CD14-positive monocyte (primary cell): ENCODE measurements around the gene MSMO1. TPM values are rescaled to one million over a fixed set of nuclear protein-coding genes. Genes with fewer than 3 reads are reported as not detected.

ENCODE experiments used
- DNase-seq, 3 donors: peaks; one replicate each; pipeline ENCODE4 v3.0.0-alpha.2; 2011 to 2022
- H2AFZ ChIP-seq: 2 replicates; pipeline ENCODE4 v1.6.0; 2012; ENCODE audit warnings: mild to moderate bottlenecking, low read depth, low read length, inconsistent platforms; ENCODE audit not compliant: insufficient read depth, poor library complexity, severe bottlenecking
- H3K27ac ChIP-seq, 2 donors: 1 replicate in 1 of 2; 2 replicates in 1 of 2; pipeline ENCODE4 v1.5.1; 2012 to 2013; ENCODE audit warnings: low read length in 2 of 2, control low read depth in 1 of 2, inconsistent platforms in 1 of 2, low read depth in 1 of 2, mild to moderate bottlenecking in 1 of 2
- H3K27me3 ChIP-seq, 2 donors: one replicate each; pipeline versions ENCODE4 v1.6.0 to v1.6.1; 2011 to 2013; ENCODE audit warnings: low read length in 2 of 2; ENCODE audit not compliant: control insufficient read depth in 2 of 2, insufficient read depth in 2 of 2
- H3K36me3 ChIP-seq, 2 donors: replicated peaks in 1 of 2; 1 replicate in 1 of 2; 2 replicates in 1 of 2; pipeline versions ENCODE4 v1.5.1 to v1.6.1; 2012 to 2013; ENCODE audit warnings: low read length in 2 of 2, control low read depth in 1 of 2, inconsistent platforms in 1 of 2, mild to moderate bottlenecking in 1 of 2; ENCODE audit not compliant: insufficient read depth in 2 of 2, control insufficient read depth in 1 of 2
- H3K4me1 ChIP-seq, 2 donors: 1 replicate in 1 of 2; 2 replicates in 1 of 2; pipeline versions ENCODE4 v1.5.1 to v1.6.1; 2012 to 2013; ENCODE audit warnings: low read length in 2 of 2, control low read depth in 1 of 2, inconsistent platforms in 1 of 2, mild to moderate bottlenecking in 1 of 2, moderate library complexity in 1 of 2; ENCODE audit not compliant: insufficient read depth in 2 of 2, control insufficient read depth in 1 of 2
- H3K4me2 ChIP-seq: replicated peaks from 2 replicates; pipeline ENCODE3; 2012; ENCODE audit warnings: low read length, moderate library complexity, mild to moderate bottlenecking; ENCODE audit not compliant: poor library complexity, severe bottlenecking; ENCODE audit errors: extremely low read depth
- H3K4me3 ChIP-seq, 3 experiments: fragments of 200-600 bp in 1 of 3; sonication (generic) in 1 of 3; replicated peaks in 1 of 3; 1 replicate in 2 of 3; 2 replicates in 1 of 3; pipeline ENCODE4 v1.5.1; 2011 to 2013; ENCODE audit warnings: low read length in 3 of 3, mild to moderate bottlenecking in 3 of 3, control low read depth in 2 of 3, low read depth in 2 of 3, inconsistent platforms in 1 of 3, moderate library complexity in 1 of 3
- H3K79me2 ChIP-seq: 2 replicates; pipeline ENCODE4 v1.6.0; 2012; ENCODE audit warnings: mild to moderate bottlenecking, control low read depth, inconsistent platforms, low read length, moderate library complexity; ENCODE audit not compliant: insufficient read depth
- H3K9ac ChIP-seq: 2 replicates; pipeline ENCODE4 v1.6.0; 2017; ENCODE audit warnings: low read length, mild to moderate bottlenecking; ENCODE audit not compliant: insufficient read depth, poor library complexity, severe bottlenecking
- H3K9me3 ChIP-seq, 2 donors: replicated peaks in 1 of 2; 1 replicate in 1 of 2; 2 replicates in 1 of 2; pipeline versions ENCODE4 v1.5.1 to v1.6.1; 2012 to 2013; ENCODE audit warnings: low read length in 2 of 2, control low read depth in 1 of 2; ENCODE audit not compliant: control insufficient read depth in 1 of 2, insufficient read depth in 1 of 2
- H4K20me1 ChIP-seq: 2 replicates; pipeline ENCODE4 v1.6.0; 2012; ENCODE audit warnings: mild to moderate bottlenecking, low read length, control low read depth, moderate library complexity; ENCODE audit not compliant: insufficient read depth
- H3K27ac Mint-ChIP-seq, 7 donors: one replicate each; pipeline ENCODE4 v1.8.0; 2020; ENCODE audit warnings: mild to moderate bottlenecking in 7 of 7, mixed read lengths in 7 of 7, moderate library complexity in 6 of 7, inconsistent platforms in 2 of 7
- H3K27me3 Mint-ChIP-seq, 3 donors: one replicate each; pipeline ENCODE4 v1.8.0; 2021 to 2022; ENCODE audit warnings: low read depth in 3 of 3, mild to moderate bottlenecking in 3 of 3, mixed read lengths in 3 of 3, moderate library complexity in 3 of 3, inconsistent platforms in 1 of 3
- H3K36me3 Mint-ChIP-seq, 2 donors: one replicate each; pipeline ENCODE4 v1.8.0; 2020; ENCODE audit warnings: mixed read lengths in 2 of 2, inconsistent platforms in 1 of 2, mild to moderate bottlenecking in 1 of 2
- H3K4me1 Mint-ChIP-seq: one replicate; pipeline ENCODE4 v1.8.0; 2020; ENCODE audit warnings: mild to moderate bottlenecking, mixed read lengths
- H3K4me3 Mint-ChIP-seq, 2 donors: one replicate each; pipeline ENCODE4 v1.8.0; 2020; ENCODE audit warnings: mild to moderate bottlenecking in 2 of 2, mixed read lengths in 2 of 2, moderate library complexity in 1 of 2
- H3K9me3 Mint-ChIP-seq, 7 donors: one replicate each; pipeline ENCODE4 v1.8.0; 2020 to 2022; ENCODE audit warnings: mixed read lengths in 7 of 7, mild to moderate bottlenecking in 6 of 7, moderate library complexity in 6 of 7, inconsistent platforms in 2 of 7
- WGBS: methylation state at CpG from one replicate; pipeline ENCODE4 v1.1.5; 2013; ENCODE audit warnings: missing lambda C conversion rate; ENCODE audit not compliant: insufficient coverage; 5-methylcytosine and 5-hydroxymethylcytosine counted together
- intact Hi-C, 2 donors: fragments of 100-400 bp; cut with micrococcal nuclease; formaldehyde crosslinking; loops; one replicate each; pipeline versions ENCODE4 v1.15.0 to v1.15.1; 2023
- polyA plus RNA-seq, 3 donors: library from polyadenylated mRNA; depleted of rRNA in 1 of 3; unstranded in 2 of 3; stranded (reverse) in 1 of 3; fragments of 300-500 nt in 2 of 3; fragments of >200 nt in 1 of 3; fragmentation: Illumina TruSeq in 2 of 3; gene quantifications; 1 replicate in 2 of 3; 2 replicates in 1 of 3; pipeline ENCODE4 v1.2.3, GENCODE V29; 2012 to 2021
- TF ChIP-seq, protein P1 (sequence below): fragments of 200-600 bp; IDR thresholded peaks from one replicate; pipeline ENCODE4 v1.8.0; 2022; ENCODE audit warnings: antibody characterized with exemption, mild to moderate bottlenecking

Gene MSMO1
- polyA plus RNA-seq, 3 donors, result 3.1 to 7.6 (median 6.0) TPM

- WGBS, result 14% methylated on average over 1 of the region's 5 CpGs
- Mint-ChIP-seq H3K36me3 (peaks cover 23 to 35% of the 10 kb centered on the region in 2 donors), H3K27ac (peak overlapping the region; percentile 85 to 95 (median 94)), H3K9me3 (no peaks in the 10 kb centered on the region), H3K27me3 (no peaks in the 10 kb centered on the region), H3K4me3 (peak overlapping the region; percentile 72 to 91), H3K4me1 (peaks cover 50% of the 10 kb centered on the region)
- no peaks in the 10 kb centered on the region for H3K9me3 ChIP-seq
- peak overlapping the region; percentile 74 for H3K4me2 ChIP-seq
- peak in 2 of 3 donors; percentile 19 to 50 for DNase-seq
- no peaks in the 10 kb centered on the region for H3K27me3 ChIP-seq
- H3K4me3 ChIP-seq, result peak overlapping the region; percentile 12 to 69 (median 35)
- H3K79me2 ChIP-seq, result peaks cover 61% of the 10 kb centered on the region
- peak overlapping the region; percentile 76 to 89 for H3K27ac ChIP-seq
- peak overlapping the region; percentile 76 for H2AFZ ChIP-seq
- H4K20me1 ChIP-seq, result no peaks in the 10 kb centered on the region
- peaks cover 13 to 22% of the 10 kb centered on the region in 2 donors for H3K36me3 ChIP-seq
- intact Hi-C loops, result loop anchor here in 1 of 2 donors (5.0 kb wide), 1 partner anchor 32 kb away; the partner anchor contains the start of gene MSMO1
- peak overlapping the region; percentile 51 for H3K9ac ChIP-seq
- H3K4me1 ChIP-seq, result peaks cover 40 to 42% of the 10 kb centered on the region in 2 donors
- TF ChIP-seq, protein P1, sequence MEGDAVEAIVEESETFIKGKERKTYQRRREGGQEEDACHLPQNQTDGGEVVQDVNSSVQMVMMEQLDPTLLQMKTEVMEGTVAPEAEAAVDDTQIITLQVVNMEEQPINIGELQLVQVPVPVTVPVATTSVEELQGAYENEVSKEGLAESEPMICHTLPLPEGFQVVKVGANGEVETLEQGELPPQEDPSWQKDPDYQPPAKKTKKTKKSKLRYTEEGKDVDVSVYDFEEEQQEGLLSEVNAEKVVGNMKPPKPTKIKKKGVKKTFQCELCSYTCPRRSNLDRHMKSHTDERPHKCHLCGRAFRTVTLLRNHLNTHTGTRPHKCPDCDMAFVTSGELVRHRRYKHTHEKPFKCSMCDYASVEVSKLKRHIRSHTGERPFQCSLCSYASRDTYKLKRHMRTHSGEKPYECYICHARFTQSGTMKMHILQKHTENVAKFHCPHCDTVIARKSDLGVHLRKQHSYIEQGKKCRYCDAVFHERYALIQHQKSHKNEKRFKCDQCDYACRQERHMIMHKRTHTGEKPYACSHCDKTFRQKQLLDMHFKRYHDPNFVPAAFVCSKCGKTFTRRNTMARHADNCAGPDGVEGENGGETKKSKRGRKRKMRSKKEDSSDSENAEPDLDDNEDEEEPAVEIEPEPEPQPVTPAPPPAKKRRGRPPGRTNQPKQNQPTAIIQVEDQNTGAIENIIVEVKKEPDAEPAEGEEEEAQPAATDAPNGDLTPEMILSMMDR, result no peak
Measured at GRCh38 chr4:165294907-165295306, 32.6 kb upstream of the MSMO1 start.

DNA sequence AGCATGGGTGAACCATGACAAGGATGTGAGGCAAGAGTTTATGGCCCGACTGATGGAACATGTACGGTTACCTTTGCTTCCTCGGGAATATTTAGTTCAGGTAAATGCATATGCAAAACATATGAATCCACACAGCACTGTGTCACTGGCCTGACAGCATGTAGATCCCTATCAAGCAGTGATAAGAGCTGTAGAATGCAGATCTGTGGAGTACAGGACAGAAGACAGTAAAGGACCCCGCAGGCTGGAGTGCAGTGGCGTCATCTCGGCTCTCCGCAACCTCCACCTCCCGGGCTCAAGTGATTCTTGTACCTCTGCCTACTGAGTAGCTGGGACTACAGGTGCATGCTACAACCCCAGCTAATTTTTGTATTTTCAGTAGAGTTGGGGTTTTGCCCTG is 29.8 kb upstream of the MSMO1 start:
- intact Hi-C loops, result no loop called here
- H3K27ac ChIP-seq, result no peak overlapping the region
- no peaks in the 10 kb centered on the region for H3K9me3 ChIP-seq
- H3K4me3 ChIP-seq, result no peak overlapping the region
- DNase-seq, result no peak
- Mint-ChIP-seq H3K4me3 (no peak overlapping the region), H3K27ac (peak overlapping the region in 1 of 7 donors; percentile 42), H3K27me3 (no peaks in the 10 kb centered on the region), H3K9me3 (no peaks in the 10 kb centered on the region), H3K36me3 (peaks cover 25 to 34% of the 10 kb centered on the region in 2 donors), H3K4me1 (peaks cover 58% of the 10 kb centered on the region)
- H2AFZ ChIP-seq, result no peak overlapping the region
- peaks cover 48 to 64% of the 10 kb centered on the region in 2 donors for H3K4me1 ChIP-seq
- WGBS, result 99% methylated on average over 8 of the region's 8 CpGs
- H3K36me3 ChIP-seq, result peaks cover 13 to 22% of the 10 kb centered on the region in 2 donors
- H3K9ac ChIP-seq, result no peak overlapping the region
- no peak overlapping the region for H3K4me2 ChIP-seq
- peaks cover 56% of the 10 kb centered on the region for H3K79me2 ChIP-seq
- H4K20me1 ChIP-seq, result no peaks in the 10 kb centered on the region
- TF ChIP-seq, protein P1, result no peak
- H3K27me3 ChIP-seq, result no peaks in the 10 kb centered on the region
